Ishikawa (cell line): ENCODE measurements around the gene CMTM5.

Experiments used
- CEBPB ChIP-seq: IDR thresholded peaks from 2 replicates; pipeline ENCODE4 v1.6.1; 2012
- CREB1 ChIP-seq: IDR thresholded peaks from 2 replicates; pipeline ENCODE4 v1.6.1; 2012; ENCODE audit warnings: low read depth
- EGR1 ChIP-seq: IDR thresholded peaks from 2 replicates; pipeline ENCODE4 v1.6.1; 2012
- EP300 ChIP-seq: IDR thresholded peaks from 2 replicates; pipeline ENCODE4 v1.6.1; 2012; ENCODE audit warnings: borderline replicate concordance
- FOXM1 ChIP-seq: IDR thresholded peaks from 2 replicates; pipeline ENCODE4 v1.6.1; 2012; ENCODE audit warnings: low read depth, borderline replicate concordance
- MAX ChIP-seq: IDR thresholded peaks from 2 replicates; pipeline ENCODE4 v1.6.1; 2012
- NFIC ChIP-seq: IDR thresholded peaks from 2 replicates; pipeline ENCODE4 v1.6.1; 2012
- RAD21 ChIP-seq: IDR thresholded peaks from 2 replicates; pipeline ENCODE4 v1.6.1; 2012; ENCODE audit warnings: low read depth
- REST ChIP-seq: IDR thresholded peaks from 2 replicates; pipeline ENCODE4 v1.6.1; 2012; ENCODE audit warnings: low read depth, mild to moderate bottlenecking
- TAF1 ChIP-seq: IDR thresholded peaks from 2 replicates; pipeline ENCODE4 v1.6.1; 2012; ENCODE audit warnings: low read depth, mild to moderate bottlenecking
- TCF12 ChIP-seq: IDR thresholded peaks from 2 replicates; pipeline ENCODE4 v1.6.1; 2012; ENCODE audit warnings: low read depth
- TEAD4 ChIP-seq: IDR thresholded peaks from 2 replicates; pipeline ENCODE4 v1.6.1; 2012
- YY1 ChIP-seq: IDR thresholded peaks from 2 replicates; pipeline ENCODE4 v1.6.1; 2012; ENCODE audit warnings: low read depth
- ZBTB7A ChIP-seq: IDR thresholded peaks from 2 replicates; pipeline ENCODE4 v1.6.1; 2012; ENCODE audit warnings: low read depth
- TF ChIP-seq, protein P1 (sequence below): IDR thresholded peaks from 2 replicates; pipeline ENCODE4 v1.6.1; 2012

CMTM5 gene

DNA sequence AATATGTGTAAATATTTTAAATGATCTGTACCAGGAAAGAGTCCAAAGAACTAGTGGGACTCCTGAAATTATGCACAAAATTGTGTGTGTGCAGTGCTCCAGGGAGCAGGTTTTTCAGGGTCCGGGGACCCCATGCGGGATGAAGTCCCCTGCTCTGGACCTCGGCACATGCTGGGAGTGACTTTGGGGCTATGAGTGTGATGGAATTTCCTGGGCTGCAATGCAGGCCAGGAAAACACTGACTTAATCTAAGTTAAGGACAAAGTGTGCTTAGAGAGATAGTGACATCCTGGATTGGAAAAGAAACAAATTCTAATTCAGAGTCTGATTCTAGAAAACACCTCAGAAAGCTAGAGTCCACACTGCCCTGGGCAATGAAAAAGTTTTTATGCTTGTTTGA, 37.4 kb downstream of the CMTM5 start:
- TF ChIP-seq MAX (no peak), RAD21 (no peak), EGR1 (no peak), FOXM1 (no peak), TEAD4 (no peak), TAF1 (no peak), CEBPB (no peak), TCF12 (no peak), NFIC (no peak), EP300 (no peak), REST (no peak), ZBTB7A (no peak), CREB1 (no peak)
- TF ChIP-seq, protein P1, sequence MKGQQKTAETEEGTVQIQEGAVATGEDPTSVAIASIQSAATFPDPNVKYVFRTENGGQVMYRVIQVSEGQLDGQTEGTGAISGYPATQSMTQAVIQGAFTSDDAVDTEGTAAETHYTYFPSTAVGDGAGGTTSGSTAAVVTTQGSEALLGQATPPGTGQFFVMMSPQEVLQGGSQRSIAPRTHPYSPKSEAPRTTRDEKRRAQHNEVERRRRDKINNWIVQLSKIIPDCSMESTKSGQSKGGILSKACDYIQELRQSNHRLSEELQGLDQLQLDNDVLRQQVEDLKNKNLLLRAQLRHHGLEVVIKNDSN = no peak

- TF ChIP-seq RAD21 = no peak
- no peak for TF ChIP-seq CREB1
- no peak for TF ChIP-seq NFIC
- TF ChIP-seq, protein P1 = no peak
- no peak for TF ChIP-seq YY1
- TF ChIP-seq CEBPB = no peak
- no peak for TF ChIP-seq FOXM1
- no peak for TF ChIP-seq TEAD4
- TF ChIP-seq EP300 = no peak
- no peak for TF ChIP-seq ZBTB7A
- no peak for TF ChIP-seq EGR1
- TF ChIP-seq REST = no peak
- no peak for TF ChIP-seq TAF1
- TF ChIP-seq TCF12 = no peak
Measured at GRCh38 chr14:23414906-23415820, 38.3 kb downstream of the CMTM5 start.

DNA sequence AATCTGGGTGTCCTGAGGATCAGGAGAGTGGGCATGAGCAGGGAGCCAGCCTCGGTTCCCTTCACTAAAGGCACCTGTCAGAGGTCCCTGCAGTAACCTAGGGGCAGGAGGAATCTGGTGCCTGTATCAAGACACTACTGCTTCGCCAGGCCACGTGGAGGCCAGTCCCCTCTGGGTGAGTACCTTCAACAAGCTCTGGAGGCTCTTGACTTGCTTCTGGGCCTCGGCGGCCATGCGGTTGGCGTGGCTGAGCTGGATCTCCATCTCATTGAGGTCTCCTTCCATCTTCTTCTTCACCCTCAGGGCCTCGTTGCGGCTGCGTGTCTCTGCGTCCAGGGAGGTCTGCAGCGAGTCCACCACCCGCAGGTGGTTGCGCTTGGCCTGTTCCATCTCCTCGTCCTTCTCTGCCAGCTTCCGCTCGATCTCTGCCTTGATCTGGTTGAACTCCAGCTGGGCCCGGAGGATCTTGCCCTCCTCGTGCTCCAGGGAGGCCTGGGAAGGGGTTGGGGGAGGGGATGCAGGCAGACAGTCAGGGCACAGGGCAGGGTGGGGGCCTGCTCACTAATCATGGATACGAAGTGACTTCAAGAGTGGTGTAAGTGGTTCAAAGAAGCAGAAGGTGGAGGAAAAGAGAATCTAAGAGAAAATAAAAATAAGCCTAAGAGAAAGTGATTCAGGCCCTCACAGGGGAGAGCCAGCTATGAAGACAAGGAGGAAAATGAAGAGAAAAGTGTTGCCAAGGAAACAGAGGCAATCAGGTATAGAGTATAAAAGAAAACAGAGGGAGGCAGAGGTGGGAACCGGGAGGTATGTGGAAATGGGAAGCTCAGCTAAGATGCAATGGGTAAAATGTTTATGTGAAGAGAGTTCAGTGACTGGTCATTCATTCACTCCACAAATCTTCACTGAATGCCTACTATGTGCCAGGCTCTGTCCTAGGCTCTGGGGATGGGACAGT, 39.3 kb downstream of the CMTM5 start:
- TF ChIP-seq, protein P1 = no peak
- TF ChIP-seq RAD21 = no peak
- no peak for TF ChIP-seq TAF1
- TF ChIP-seq CREB1 = no peak
- no peak for TF ChIP-seq EP300
- TF ChIP-seq TEAD4 = no peak
- no peak for TF ChIP-seq TCF12
- no peak for TF ChIP-seq MAX
- no peak for TF ChIP-seq EGR1
- no peak for TF ChIP-seq YY1
- TF ChIP-seq CEBPB = no peak
- no peak for TF ChIP-seq FOXM1

DNA sequence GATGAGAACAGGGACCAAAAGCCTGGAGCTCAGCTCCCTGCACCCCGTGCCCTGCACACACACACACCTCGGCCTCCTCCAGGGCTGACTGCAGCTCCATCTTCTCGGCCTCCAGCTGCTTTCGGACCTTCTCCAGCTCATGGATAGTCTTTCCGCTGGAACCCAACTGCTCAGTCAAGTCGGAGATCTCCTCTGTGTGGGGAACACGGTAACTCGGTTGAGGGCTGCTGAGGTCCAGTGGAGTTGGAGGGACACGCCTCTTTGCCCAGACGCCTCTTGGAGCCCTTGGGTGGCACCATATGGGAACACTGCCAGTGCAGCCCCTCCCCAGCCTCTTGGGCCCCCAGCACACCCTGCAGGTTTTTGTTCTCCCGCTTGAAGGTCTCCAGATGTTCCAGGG, 40.0 kb downstream of the CMTM5 start:
- no peak for TF ChIP-seq YY1
- no peak for TF ChIP-seq TEAD4
- TF ChIP-seq RAD21 = no peak
- TF ChIP-seq, protein P1 = no peak
